ENCODE data around the gene JPH2.

The JPH2 gene

DNA sequence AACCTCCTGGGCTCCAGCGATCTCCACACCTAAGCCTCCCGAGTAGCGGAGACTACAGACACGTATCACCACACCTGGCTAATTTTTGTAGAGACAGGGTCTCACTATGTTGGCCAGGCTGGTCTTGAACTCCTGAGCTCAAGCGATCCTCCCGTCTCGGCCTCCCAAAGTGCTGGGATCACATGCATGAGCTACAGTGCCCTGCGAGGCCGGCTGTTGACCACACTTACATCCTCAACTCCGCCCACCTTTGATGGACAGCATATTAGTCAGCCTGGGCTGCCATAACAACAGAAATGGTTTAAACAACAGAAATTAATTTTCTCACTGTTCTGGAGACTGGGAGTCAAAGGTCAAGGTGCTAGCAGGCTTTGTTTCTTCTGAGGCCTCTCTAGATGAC, 107.7 kb downstream of the JPH2 start:
- Mint-ChIP-seq H3K4me3 (no peak overlapping the region), H3K27me3 (no peaks in the 10 kb centered on the region), H3K27ac (no peak overlapping the region), H3K9me3 (no peaks in the 10 kb centered on the region), H3K36me3 (no peaks in the 10 kb centered on the region), H3K4me1 (peaks cover 43% of the 10 kb centered on the region)

GRCh38 chr20:44075950-44076232, 111.1 kb downstream of the JPH2 start:
- Mint-ChIP-seq H3K36me3 (no peaks in the 10 kb centered on the region), H3K27ac (no peak overlapping the region), H3K4me3 (no peak overlapping the region), H3K4me1 (peaks cover 77% of the 10 kb centered on the region), H3K9me3 (no peaks in the 10 kb centered on the region), H3K27me3 (no peaks in the 10 kb centered on the region)

DNA sequence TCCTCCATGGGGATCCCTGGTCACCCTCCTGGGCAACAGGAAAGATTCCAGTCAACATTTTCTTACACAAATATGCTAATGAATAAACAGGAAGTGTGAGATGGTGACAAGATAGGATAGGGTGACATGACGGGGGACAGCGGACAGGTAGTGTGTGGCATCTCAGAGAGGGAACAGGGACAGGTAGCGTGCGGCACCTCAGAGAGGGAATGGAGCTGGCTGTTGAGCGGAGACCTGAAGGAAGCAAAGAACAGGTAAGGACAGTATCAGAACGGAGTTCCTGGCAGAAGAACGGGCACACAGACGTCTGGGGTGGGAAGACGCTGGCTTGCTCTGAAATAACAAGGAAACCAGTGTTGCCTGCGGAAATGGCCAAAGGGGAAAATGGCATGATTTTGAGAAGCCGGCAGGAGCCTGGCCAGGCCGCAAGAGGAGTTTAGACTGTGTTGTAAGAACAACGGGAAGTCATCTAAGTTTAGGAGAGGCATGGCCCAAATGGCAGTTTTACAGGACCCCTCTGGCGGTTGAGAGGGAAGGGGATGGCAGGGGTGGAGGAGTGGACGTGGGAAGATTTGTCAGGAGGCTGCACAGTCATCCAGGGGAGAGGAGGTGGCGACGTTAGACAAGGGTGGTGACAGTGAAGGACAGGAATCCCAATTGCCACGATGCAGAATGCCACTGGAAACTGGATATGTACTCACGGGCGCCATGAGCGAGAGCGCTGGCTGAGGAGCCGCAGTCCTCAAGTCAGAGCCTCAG, 111.6 kb downstream of the JPH2 start:
- no peak overlapping the region for H3K4me3 Mint-ChIP-seq
- H3K9me3 Mint-ChIP-seq, result no peaks in the 10 kb centered on the region
- peaks cover 74% of the 10 kb centered on the region for H3K4me1 Mint-ChIP-seq
- no peaks in the 10 kb centered on the region for H3K36me3 Mint-ChIP-seq
- no peaks in the 10 kb centered on the region for H3K27me3 Mint-ChIP-seq
- H3K27ac Mint-ChIP-seq, result peak overlapping the region; percentile 73

DNA sequence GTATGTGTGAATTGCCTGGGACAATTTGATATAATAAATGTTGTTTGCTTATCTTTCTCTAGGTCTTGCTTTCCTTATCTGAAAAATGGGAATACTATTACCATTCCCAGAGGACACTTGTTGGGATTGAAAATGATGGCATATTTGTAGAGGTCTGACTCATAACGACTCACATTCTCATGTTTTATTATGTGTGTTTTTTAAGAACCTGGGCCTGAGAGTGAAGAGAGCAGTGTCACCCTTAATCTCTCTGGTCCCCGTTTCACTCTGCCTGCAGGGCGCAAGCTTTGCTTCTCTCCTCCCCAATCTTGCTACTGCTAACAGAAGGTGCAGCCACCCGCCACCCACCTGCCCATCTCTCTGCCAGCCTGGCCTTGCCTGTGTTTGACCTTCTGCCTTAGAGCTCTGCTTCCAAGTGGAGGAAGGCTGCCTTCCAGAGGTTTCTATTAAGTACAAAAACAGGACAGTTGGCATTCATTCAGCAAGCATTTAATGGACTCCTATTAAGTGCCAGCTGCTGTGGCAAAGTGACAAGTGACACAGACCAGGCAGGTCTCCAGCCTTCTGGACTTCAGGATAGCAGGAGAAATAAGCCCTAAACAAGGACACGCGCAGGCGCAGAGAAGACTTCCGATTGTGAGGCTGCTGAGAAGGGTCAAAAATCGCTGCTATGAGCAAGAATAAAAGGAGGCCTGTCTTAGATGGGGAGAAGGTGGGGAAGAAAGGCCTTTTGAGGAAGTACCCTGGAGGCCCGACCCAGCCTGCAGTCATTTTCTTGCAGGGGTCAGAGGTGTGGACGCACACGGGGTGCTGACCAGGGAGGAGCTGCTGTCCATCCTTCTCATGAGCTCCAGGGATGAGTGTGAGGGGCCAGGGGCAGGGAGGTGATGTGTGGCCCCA, 112.5 kb downstream of the JPH2 start:
- H3K4me1 Mint-ChIP-seq, result peaks cover 76% of the 10 kb centered on the region
- H3K36me3 Mint-ChIP-seq, result no peaks in the 10 kb centered on the region
- no peaks in the 10 kb centered on the region for H3K27me3 Mint-ChIP-seq
- H3K4me3 Mint-ChIP-seq, result no peak overlapping the region
- no peaks in the 10 kb centered on the region for H3K9me3 Mint-ChIP-seq
- H3K27ac Mint-ChIP-seq, result peak overlapping the region; percentile 8

GRCh38 chr20:44073675-44074071, 113.3 kb downstream of the JPH2 start:
- Mint-ChIP-seq H3K27me3 (peaks cover 1% of the 10 kb centered on the region), H3K4me3 (no peak overlapping the region), H3K9me3 (no peaks in the 10 kb centered on the region), H3K4me1 (peaks cover 76% of the 10 kb centered on the region), H3K36me3 (no peaks in the 10 kb centered on the region), H3K27ac (peak overlapping the region; percentile 68)

GRCh38 chr20:44073011-44073674, 113.8 kb downstream of the JPH2 start:
- Mint-ChIP-seq H3K4me1 (peaks cover 75% of the 10 kb centered on the region), H3K27ac (peak overlapping the region; percentile 68), H3K4me3 (no peak overlapping the region), H3K36me3 (no peaks in the 10 kb centered on the region), H3K27me3 (peaks cover 1% of the 10 kb centered on the region), H3K9me3 (no peaks in the 10 kb centered on the region)

DNA sequence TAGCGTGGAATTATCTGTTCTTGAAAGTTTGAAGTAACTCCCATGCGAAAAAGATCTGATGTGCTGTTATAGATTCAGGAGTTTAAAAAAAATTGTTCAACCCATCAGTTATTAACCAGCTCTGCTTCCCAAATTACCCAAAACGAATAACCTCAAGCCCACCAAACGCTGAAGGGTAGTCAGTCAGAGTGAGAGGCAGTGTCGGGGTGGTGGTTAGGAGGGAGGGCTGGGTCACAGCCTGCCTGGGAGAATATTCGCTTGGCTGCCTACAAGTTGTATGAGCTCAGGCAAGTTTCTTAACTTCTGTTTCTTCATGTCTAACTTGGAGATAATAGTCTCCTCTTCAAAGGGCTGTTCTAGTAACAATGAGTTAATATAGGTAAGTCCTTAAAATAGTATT, 114.6 kb downstream of the JPH2 start:
- Mint-ChIP-seq H3K9me3 (no peaks in the 10 kb centered on the region), H3K27me3 (peaks cover 1% of the 10 kb centered on the region), H3K27ac (peak overlapping the region; percentile 30), H3K36me3 (no peaks in the 10 kb centered on the region), H3K4me3 (no peak overlapping the region), H3K4me1 (peaks cover 80% of the 10 kb centered on the region)

GRCh38 chr20:44071526-44072111, 115.4 kb downstream of the JPH2 start:
- no peak overlapping the region for H3K4me3 Mint-ChIP-seq
- peaks cover 87% of the 10 kb centered on the region for H3K4me1 Mint-ChIP-seq
- H3K27ac Mint-ChIP-seq, result peak overlapping the region; percentile 81

DNA sequence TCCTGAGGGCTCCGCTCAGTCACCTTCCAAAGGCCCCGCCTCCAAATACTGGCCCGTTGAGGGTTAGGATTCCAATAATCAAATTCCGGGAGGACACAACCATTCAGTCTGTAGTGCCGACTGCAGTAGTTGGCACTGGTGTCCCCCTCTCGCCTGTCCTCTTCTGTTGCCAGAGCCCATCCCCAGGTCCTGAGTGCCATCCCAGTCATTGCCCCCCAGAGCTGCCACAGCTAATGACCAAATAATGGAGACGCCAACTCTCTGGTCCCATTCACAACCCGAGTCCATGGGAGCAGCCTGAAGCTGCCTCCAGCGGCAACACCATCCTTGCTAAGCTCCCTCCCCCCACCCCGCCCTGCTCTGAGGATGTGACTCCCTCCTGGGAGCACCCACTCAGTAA, 115.9 kb downstream of the JPH2 start:
- peaks cover 1% of the 10 kb centered on the region for H3K27me3 Mint-ChIP-seq
- no peak overlapping the region for H3K27ac Mint-ChIP-seq
- no peaks in the 10 kb centered on the region for H3K9me3 Mint-ChIP-seq
- H3K4me1 Mint-ChIP-seq, result peaks cover 92% of the 10 kb centered on the region
- H3K36me3 Mint-ChIP-seq, result no peaks in the 10 kb centered on the region
- no peak overlapping the region for H3K4me3 Mint-ChIP-seq

More at GRCh38 chr20:44071526-44072111, 115.4 kb downstream of the JPH2 start:
- Mint-ChIP-seq H3K36me3 (no peaks in the 10 kb centered on the region), H3K9me3 (no peaks in the 10 kb centered on the region), H3K27me3 (peaks cover 1% of the 10 kb centered on the region)

DNA sequence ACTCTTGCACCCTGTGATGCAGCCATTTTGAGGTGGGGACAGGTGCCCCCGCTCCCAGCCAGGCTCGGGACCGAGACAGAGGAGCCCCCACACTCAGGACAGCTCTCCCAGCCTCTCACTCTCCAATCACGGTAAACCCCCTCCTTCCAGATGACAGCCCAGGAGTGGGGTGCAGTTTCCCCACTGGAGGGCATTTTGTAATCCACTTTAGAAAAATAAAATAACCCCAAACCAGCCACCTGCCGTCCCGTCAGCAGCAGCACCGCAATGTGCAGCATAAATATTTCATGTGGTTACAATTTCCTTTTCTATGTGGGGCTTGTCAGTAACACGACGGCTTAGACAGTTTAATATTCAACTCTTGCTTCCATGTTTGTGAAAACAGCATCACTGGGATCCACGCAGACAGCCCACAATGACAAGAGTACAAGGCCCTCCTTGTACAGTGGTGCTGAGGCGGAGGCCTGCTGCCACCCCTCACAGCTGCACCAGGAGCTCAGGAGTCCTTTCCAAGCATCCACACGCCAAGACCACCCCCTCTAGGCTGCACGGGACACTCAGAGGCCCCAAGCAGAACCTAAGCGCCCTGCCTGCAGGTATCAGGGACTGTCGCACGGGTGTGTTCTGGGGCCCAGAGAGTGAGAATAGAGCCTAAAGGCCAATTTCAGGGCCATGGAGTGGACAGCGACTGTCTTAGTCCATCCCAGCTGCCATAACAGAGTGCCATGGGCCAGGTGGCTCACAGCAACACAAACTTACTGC, 116.7 kb downstream of the JPH2 start:
- peaks cover 1% of the 10 kb centered on the region for H3K27me3 Mint-ChIP-seq
- H3K36me3 Mint-ChIP-seq, result no peaks in the 10 kb centered on the region
- H3K4me1 Mint-ChIP-seq, result peaks cover 89% of the 10 kb centered on the region
- peak overlapping the region; percentile 99 for H3K27ac Mint-ChIP-seq
- no peaks in the 10 kb centered on the region for H3K9me3 Mint-ChIP-seq
- H3K4me3 Mint-ChIP-seq, result peak overlapping the region; percentile 86

GRCh38 chr20:44069203-44070011, 117.6 kb downstream of the JPH2 start:
- Mint-ChIP-seq H3K9me3 (no peaks in the 10 kb centered on the region), H3K36me3 (no peaks in the 10 kb centered on the region), H3K4me1 (peaks cover 80% of the 10 kb centered on the region), H3K27me3 (peaks cover 1% of the 10 kb centered on the region), H3K4me3 (peak overlapping the region; percentile 86), H3K27ac (peak overlapping the region; percentile 99)

DNA sequence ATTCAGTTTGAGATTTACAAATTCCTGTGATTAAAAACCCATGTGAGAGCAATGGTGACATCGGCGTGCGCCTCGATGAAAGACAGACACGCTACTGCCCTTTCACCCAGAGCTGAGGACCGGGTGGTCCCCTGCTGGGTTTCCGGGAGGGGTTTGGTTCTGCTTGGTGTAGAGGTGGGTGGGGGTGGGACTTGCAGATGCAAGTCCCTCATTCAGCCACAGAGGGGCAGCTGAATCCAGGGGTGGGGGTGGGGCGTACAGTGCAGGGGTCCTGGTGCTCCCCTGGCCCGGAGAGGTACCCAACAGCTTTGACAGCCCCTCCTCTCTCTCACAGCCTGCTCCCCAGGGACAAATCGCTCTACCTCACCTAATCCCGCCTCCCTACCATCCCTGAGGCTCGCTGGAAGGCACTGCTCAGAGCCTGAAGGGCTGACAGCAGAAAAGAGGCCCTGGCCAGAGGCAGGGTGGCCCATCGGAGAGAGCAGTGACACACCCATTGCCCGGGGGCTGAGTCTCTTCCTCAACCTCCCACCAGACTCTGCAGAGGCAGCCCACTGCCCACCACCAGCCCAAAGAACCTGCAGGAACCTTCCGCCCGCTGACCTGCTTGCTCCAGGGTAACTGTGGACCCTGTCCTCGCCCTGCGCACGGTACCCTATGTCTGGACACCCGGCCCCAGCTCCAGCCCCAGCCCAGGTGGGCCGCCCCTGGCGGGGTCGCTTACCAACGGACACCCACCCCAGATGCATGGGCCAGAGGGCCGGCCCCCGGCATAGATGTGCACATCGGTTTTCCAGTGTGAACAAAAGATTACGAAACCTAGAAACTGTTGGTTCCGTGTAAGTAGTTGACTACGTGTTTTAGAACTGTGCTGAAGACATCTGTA, 118.4 kb downstream of the JPH2 start:
- no peaks in the 10 kb centered on the region for H3K36me3 Mint-ChIP-seq
- H3K4me3 Mint-ChIP-seq, result peak overlapping the region; percentile 86
- H3K27ac Mint-ChIP-seq, result peak overlapping the region; percentile 99
- peaks cover 1% of the 10 kb centered on the region for H3K27me3 Mint-ChIP-seq
- H3K9me3 Mint-ChIP-seq, result no peaks in the 10 kb centered on the region
- peaks cover 71% of the 10 kb centered on the region for H3K4me1 Mint-ChIP-seq

DNA sequence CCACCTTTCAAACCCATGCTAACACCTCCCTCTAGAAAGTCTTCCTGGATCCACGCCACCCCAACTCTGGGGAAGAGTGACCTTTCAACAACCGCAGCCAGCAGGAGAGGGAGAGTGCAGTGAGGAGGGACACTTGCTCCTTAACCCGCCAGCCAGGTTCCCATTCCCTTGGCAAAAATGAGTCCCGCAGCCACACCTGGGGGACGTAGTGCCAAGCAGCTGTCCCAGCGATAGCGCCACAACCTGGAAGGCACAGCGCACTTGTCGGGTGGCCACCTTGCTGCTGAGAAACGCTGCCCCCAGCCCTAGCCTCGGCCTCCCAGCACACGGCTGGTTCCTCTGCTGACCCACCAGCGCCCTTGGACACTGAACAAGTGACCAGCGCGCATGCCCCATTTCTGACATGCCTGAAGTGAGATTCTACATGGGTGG, 119.3 kb downstream of the JPH2 start:
- no peaks in the 10 kb centered on the region for H3K9me3 Mint-ChIP-seq
- no peaks in the 10 kb centered on the region for H3K36me3 Mint-ChIP-seq
- peak overlapping the region; percentile 23 for H3K27ac Mint-ChIP-seq
- H3K27me3 Mint-ChIP-seq, result peaks cover 1% of the 10 kb centered on the region
- H3K4me3 Mint-ChIP-seq, result peak overlapping the region; percentile 42
- peaks cover 67% of the 10 kb centered on the region for H3K4me1 Mint-ChIP-seq

Measured in activated naive CD4-positive, alpha-beta T cell treated with anti-CD3 and anti-CD28 coated beads, Interleukin-2, amount 50 U/mL, for 24 hours (primary cell).